ENCODE data around the gene OR2T6.

GRCh38 chr1:248404024-248404423 lies 28.5 kb downstream of the OR2T6 start:
- TF ChIP-seq CTCF (optimal IDR thresholded peaks at IDR 0.05 in 1 of 3, IDR thresholded peaks at IDR 0.05 in 1 of 3, conservative IDR thresholded peaks at IDR 0.05 in 1 of 3; ENCODE audit: extremely low read depth in 1 of 3, insufficient read depth in 2 of 3, low read length in 3 of 3), result no peak
- TF ChIP-seq EZH2 (IDR thresholded peaks at IDR 0.05; ENCODE audit: low read length), result no peak

Measured in keratinocyte (primary cell).